Chondrocyte (in vitro differentiated cells): ENCODE measurements around the gene PDE4D. TPM values are rescaled to one million over a fixed set of nuclear protein-coding genes. Genes with fewer than 3 reads are reported as not detected.

ENCODE experiments used
- DNase-seq: peaks from one replicate; pipeline ENCODE4 v3.0.0; 2021; ENCODE audit warnings: mixed read lengths, low spot score
- H3K27ac Mint-ChIP-seq: one replicate; pipeline ENCODE4 v1.8.0; 2021; ENCODE audit warnings: mild to moderate bottlenecking, moderate library complexity, mixed read lengths; ENCODE audit not compliant: unreplicated experiment
- H3K27me3 Mint-ChIP-seq: 2 replicates; pipeline ENCODE4 v1.8.0; 2021; ENCODE audit warnings: low read depth, mixed read lengths
- H3K36me3 Mint-ChIP-seq: 2 replicates; pipeline ENCODE4 v1.8.0; 2021; ENCODE audit warnings: low read depth, mixed read lengths
- H3K4me1 Mint-ChIP-seq: 2 replicates; pipeline ENCODE4 v1.8.0; 2021; ENCODE audit warnings: low read depth, mild to moderate bottlenecking, mixed read lengths
- H3K4me3 Mint-ChIP-seq: one replicate; pipeline ENCODE4 v1.8.0; 2021; ENCODE audit warnings: mild to moderate bottlenecking, moderate library complexity, mixed read lengths; ENCODE audit not compliant: unreplicated experiment
- H3K9me3 Mint-ChIP-seq: 2 replicates; pipeline ENCODE4 v1.8.0; 2021; ENCODE audit warnings: low read depth, mixed read lengths
- CTCF ChIP-seq: fragments of 200-600 bp; sonication (generic); IDR thresholded peaks from 2 replicates; pipeline ENCODE4 v1.5.0; 2021; ENCODE audit warnings: antibody characterized with exemption, mild to moderate bottlenecking, moderate library complexity
- total RNA-seq: library from RNA; stranded (reverse); gene quantifications from 3 replicates; pipeline ENCODE4 v1.2.1, GENCODE V29; 2021

PDE4D gene
- total RNA-seq, 1 donor from 2014 or later, result 21.1 TPM

- Mint-ChIP-seq H3K4me1 (no peaks in the 10 kb centered on the region), H3K36me3 (no peaks in the 10 kb centered on the region), H3K9me3 (no peaks in the 10 kb centered on the region), H3K27me3 (no peaks in the 10 kb centered on the region), H3K4me3 (no peak overlapping the region), H3K27ac (no peak overlapping the region)
- no peak for DNase-seq
- no peak for TF ChIP-seq CTCF
These were observed 454.2 kb downstream of the PDE4D start for GRCh38 chr5:59439303-59439702.

- DNase-seq, result no peak
- no peak overlapping the region for H3K27ac Mint-ChIP-seq
- TF ChIP-seq CTCF, result no peak
- H3K36me3 Mint-ChIP-seq, result no peaks in the 10 kb centered on the region
- no peaks in the 10 kb centered on the region for H3K27me3 Mint-ChIP-seq
- H3K4me3 Mint-ChIP-seq, result no peak overlapping the region
- H3K4me1 Mint-ChIP-seq, result no peaks in the 10 kb centered on the region
- no peaks in the 10 kb centered on the region for H3K9me3 Mint-ChIP-seq
These were observed 456.4 kb downstream of the PDE4D start for GRCh38 chr5:59437176-59437575.

GRCh38 chr5:59436364-59437148 is 457.0 kb downstream of the PDE4D start:
- Mint-ChIP-seq H3K4me1 (no peaks in the 10 kb centered on the region), H3K36me3 (no peaks in the 10 kb centered on the region), H3K27ac (no peak overlapping the region), H3K9me3 (no peaks in the 10 kb centered on the region), H3K27me3 (no peaks in the 10 kb centered on the region), H3K4me3 (no peak overlapping the region)
- TF ChIP-seq CTCF, result no peak
- no peak for DNase-seq

- Mint-ChIP-seq H3K27ac (no peak overlapping the region), H3K9me3 (no peaks in the 10 kb centered on the region), H3K27me3 (no peaks in the 10 kb centered on the region), H3K36me3 (no peaks in the 10 kb centered on the region), H3K4me3 (no peak overlapping the region), H3K4me1 (peaks cover 5% of the 10 kb centered on the region)
- no peak for DNase-seq
- TF ChIP-seq CTCF, result no peak
These were observed 460.4 kb downstream of the PDE4D start for GRCh38 chr5:59433174-59433573.

- DNase-seq, result no peak
- Mint-ChIP-seq H3K9me3 (no peaks in the 10 kb centered on the region), H3K36me3 (no peaks in the 10 kb centered on the region), H3K27ac (no peak overlapping the region), H3K4me3 (no peak overlapping the region), H3K4me1 (peaks cover 6% of the 10 kb centered on the region), H3K27me3 (no peaks in the 10 kb centered on the region)
- no peak for TF ChIP-seq CTCF
These were observed 463.4 kb downstream of the PDE4D start for GRCh38 chr5:59430066-59430685.
